Sigmoid colon (tissue), 7 donors: ENCODE results near the gene ATG14. TPM values are rescaled to one million over a fixed set of nuclear protein-coding genes. Genes with fewer than 3 reads are reported as not detected.

Experiments used
- DNase-seq: peaks from one replicate; pipeline ENCODE4 v3.0.0-alpha.2; 2019
- H3K27ac ChIP-seq, 4 donors: fragments of 200-600 bp; sonication (generic); one replicate each; pipeline ENCODE4 v1.5.1; 2016 to 2019; ENCODE audit warnings: mild to moderate bottlenecking in 1 of 4
- H3K27me3 ChIP-seq, 3 donors: fragments of 200-600 bp; sonication (generic); one replicate each; pipeline ENCODE4 v1.5.1; 2019; ENCODE audit warnings: mild to moderate bottlenecking in 1 of 3
- H3K36me3 ChIP-seq, 4 donors: fragments of 200-600 bp; sonication (generic); one replicate each; pipeline ENCODE4 v1.5.1; 2016 to 2019
- H3K4me1 ChIP-seq, 4 donors: fragments of 200-600 bp; sonication (generic); one replicate each; pipeline ENCODE4 v1.5.1; 2017 to 2019
- H3K4me3 ChIP-seq, 4 donors: fragments of 200-600 bp; sonication (generic); one replicate each; pipeline ENCODE4 v1.5.1; 2017 to 2019; ENCODE audit warnings: mild to moderate bottlenecking in 2 of 4, moderate library complexity in 1 of 4
- H3K9me3 ChIP-seq, 4 donors: fragments of 200-600 bp in 3 of 4; sonication (generic) in 3 of 4; one replicate each; pipeline versions ENCODE4 v1.5.1 to v1.6.1; 2013 to 2019
- CTCF ChIP-seq, 4 experiments: fragments of 450-650 bp in 3 of 4; fragments of 200-600 bp in 1 of 4; IDR thresholded peaks; one replicate each; pipeline ENCODE4 v1.5.1; 2016 to 2019; ENCODE audit warnings: antibody characterized with exemption in 4 of 4, mild to moderate bottlenecking in 3 of 4, moderate library complexity in 2 of 4
- EP300 ChIP-seq, 4 donors: sonication (generic); formaldehyde crosslinking; IDR thresholded peaks; one replicate each; pipeline ENCODE4 v1.6.1; 2017; ENCODE audit warnings: antibody characterized with exemption in 4 of 4
- POLR2A ChIP-seq, 2 donors: fragments of 450-650 bp; IDR thresholded peaks; one replicate each; pipeline ENCODE4 v1.6.1; 2016; ENCODE audit warnings: antibody characterized with exemption in 2 of 2, mild to moderate bottlenecking in 2 of 2, moderate library complexity in 2 of 2
- POLR2AphosphoS5 ChIP-seq, 4 donors: sonication (generic); formaldehyde crosslinking; IDR thresholded peaks; one replicate each; pipeline ENCODE4 v1.6.1; 2017; ENCODE audit warnings: antibody characterized with exemption in 4 of 4
- WGBS, 2 donors: extraction: QIAGEN DNeasy Blood & Tissue Kit; methylation state at CpG; one replicate each; pipeline ENCODE4 v1.1.7; 2013; 5-methylcytosine and 5-hydroxymethylcytosine counted together
- intact Hi-C: fragments of 100-400 bp; cut with DNase I; formaldehyde crosslinking; loops from one replicate; pipeline ENCODE4 v1.15.1; 2023
- polyA plus RNA-seq, 3 donors: library from polyadenylated mRNA; stranded (reverse); fragments of 200-250 nt; gene quantifications; one replicate each; pipeline ENCODE4 v1.2.3, GENCODE V29; 2013
- total RNA-seq, 4 donors: library from RNA; depleted of rRNA; stranded (reverse); fragments of >200 nt; gene quantifications; one replicate each; pipeline ENCODE4 v1.1.0, GENCODE V29; 2016
- donor health status: healthy with polysubstance abuse.
- donor health status: Bipolar disorder and iron deficiency.
- donor health status: healthy.

The ATG14 gene
- total and polyA plus RNA-seq, 7 donors = 3.6 to 22.2 (median 17.1) TPM

DNA sequence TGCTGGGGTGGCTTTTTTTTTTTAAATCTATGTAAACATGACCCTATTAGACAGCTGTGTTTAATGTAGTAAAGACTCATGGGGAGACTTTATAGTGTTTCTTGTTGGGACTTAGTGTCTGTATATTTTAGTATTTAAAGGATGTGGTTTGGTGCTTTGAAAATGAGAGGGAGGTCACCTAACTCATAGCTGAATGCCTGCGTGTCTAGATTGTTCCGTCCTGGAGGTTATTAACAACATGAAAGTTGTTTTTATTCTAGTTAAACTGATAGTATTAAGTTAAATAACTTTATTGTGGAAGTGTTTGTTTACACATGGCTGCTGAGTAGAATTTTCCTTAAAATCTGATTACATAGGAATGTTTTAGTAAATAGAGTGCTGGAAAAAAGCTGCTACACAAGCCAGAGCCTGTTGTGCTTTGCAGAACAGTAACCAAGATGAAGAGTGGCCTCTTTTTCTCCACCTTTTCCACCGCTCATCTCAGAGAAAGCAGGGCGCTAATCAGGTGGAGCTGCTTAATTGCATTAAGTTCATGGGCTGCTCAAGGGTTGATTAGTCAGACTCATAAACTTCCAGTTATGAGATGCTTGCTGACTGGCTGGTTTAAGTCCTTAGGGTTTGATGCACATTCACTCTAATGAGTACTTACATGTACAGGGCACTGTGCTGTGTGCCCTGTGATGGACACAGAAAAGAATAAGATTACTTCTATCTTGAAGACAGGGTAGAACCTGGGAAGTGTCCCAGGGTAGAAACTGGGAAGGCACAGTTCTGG is 77.7 kb downstream of the ATG14 start:
- intact Hi-C loops = no loop called here
- H3K27ac ChIP-seq = peak overlapping the region in 2 of 4 donors; percentile 13 to 19
- DNase-seq = no peak
- H3K4me1 ChIP-seq = peaks cover 0 to 27% (median 13%) of the 10 kb centered on the region in 4 donors
- H3K36me3 ChIP-seq = no peaks in the 10 kb centered on the region
- H3K27me3 ChIP-seq = no peaks in the 10 kb centered on the region
- TF ChIP-seq POLR2A (IDR thresholded peaks at IDR 0.05) (no peak), POLR2AphosphoS5 (IDR thresholded peaks at IDR 0.05) (no peak), CTCF (IDR thresholded peaks at IDR 0.05) (no peak), EP300 (IDR thresholded peaks at IDR 0.05) (no peak)
- 34 to 43% methylated on average over 4 of the region's 4 CpGs for WGBS, 2 donors
- H3K9me3 ChIP-seq = no peaks in the 10 kb centered on the region
- H3K4me3 ChIP-seq = no peak overlapping the region

DNA sequence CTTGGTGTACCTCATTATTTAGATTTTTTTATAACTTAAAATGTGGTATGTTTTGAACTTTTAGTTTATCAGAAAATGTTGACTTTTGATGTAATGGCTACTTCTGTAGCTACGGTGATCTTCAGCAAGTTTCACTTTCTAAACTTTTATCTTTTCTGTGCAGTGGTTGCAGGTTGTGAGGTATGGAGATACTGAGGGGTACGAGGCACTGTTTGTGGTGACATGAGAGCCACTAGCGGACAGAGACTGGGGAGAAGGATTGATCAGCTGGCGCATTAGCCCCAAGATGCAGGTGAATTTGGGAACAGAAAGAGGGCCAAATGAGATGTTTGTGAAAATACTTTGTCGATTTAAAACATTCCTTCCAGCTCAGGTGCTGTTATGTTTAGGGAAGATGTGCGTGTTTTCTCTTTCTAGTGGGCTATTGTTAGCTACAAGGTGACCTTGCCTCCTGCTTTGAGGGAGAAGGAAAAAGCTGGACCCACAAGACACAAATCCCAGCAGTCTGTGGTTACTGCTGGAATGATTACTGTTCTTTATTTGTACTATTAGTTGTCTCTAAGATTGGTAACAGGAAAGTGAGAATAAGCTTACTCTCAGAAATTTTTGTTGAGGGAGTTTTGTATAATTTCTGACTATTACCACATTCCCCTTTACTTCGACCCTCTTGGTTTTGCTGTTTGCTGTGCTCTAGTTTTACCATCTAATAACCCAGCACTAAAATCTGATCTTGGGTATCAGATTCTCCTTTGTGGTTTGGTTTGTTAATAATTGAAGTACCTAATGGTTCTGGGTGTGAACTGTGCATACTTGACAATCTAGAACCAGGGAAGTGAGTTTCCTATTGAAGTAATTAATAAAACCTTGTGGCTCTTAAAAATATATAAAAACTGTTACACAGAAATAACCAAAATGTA is 78.7 kb downstream of the ATG14 start:
- Histone ChIP-seq H3K9me3 (no peaks in the 10 kb centered on the region), H3K4me3 (no peak overlapping the region), H3K36me3 (no peaks in the 10 kb centered on the region), H3K4me1 (peaks cover 0 to 27% (median 13%) of the 10 kb centered on the region in 4 donors), H3K27ac (peak overlapping the region in 1 of 4 donors; percentile 23), H3K27me3 (no peaks in the 10 kb centered on the region)
- DNase-seq = no peak
- no peak for TF ChIP-seq POLR2AphosphoS5 (IDR thresholded peaks at IDR 0.05)
- no peak for TF ChIP-seq EP300 (IDR thresholded peaks at IDR 0.05)
- no peak for TF ChIP-seq CTCF (IDR thresholded peaks at IDR 0.05)
- no peak for TF ChIP-seq POLR2A (IDR thresholded peaks at IDR 0.05)
- intact Hi-C loops = no loop called here
- 25 to 46% methylated on average over 7 of the region's 7 CpGs for WGBS, 2 donors

- WGBS, 2 donors = 69 to 79% methylated on average over 6 of the region's 6 CpGs
These were observed 81.5 kb downstream of the ATG14 start for GRCh38 chr14:55329999-55330710.

More at GRCh38 chr14:55329999-55330710, 81.5 kb downstream of the ATG14 start:
- no peaks in the 10 kb centered on the region for H3K27me3 ChIP-seq
- TF ChIP-seq POLR2AphosphoS5 (IDR thresholded peaks at IDR 0.05) (no peak), EP300 (IDR thresholded peaks at IDR 0.05) (no peak), CTCF (IDR thresholded peaks at IDR 0.05) (no peak), POLR2A (IDR thresholded peaks at IDR 0.05) (no peak)
- no peaks in the 10 kb centered on the region for H3K36me3 ChIP-seq
- H3K4me3 ChIP-seq = no peak overlapping the region
- H3K27ac ChIP-seq = no peak overlapping the region
- peaks cover 0 to 32% (median 14%) of the 10 kb centered on the region in 4 donors for H3K4me1 ChIP-seq
- DNase-seq = no peak
- no peaks in the 10 kb centered on the region for H3K9me3 ChIP-seq
- intact Hi-C loops = no loop called here
